Measurements from ENCODE around the gene KRT15.
A peak's percentile ranks its signal among the peaks of the same experiment; 100 is the strongest.

KRT15 gene

GRCh38 chr17:41534899-41535546, 16.3 kb upstream of the KRT15 start:
- H3K27me3 ChIP-seq (ENCODE audit: control insufficient read depth in 1 of 2, insufficient read depth in 1 of 2, low read length in 2 of 2), result peaks cover 0 to 31% of the 10 kb centered on the region in 2 experiments
- H4K8ac ChIP-seq (ENCODE audit: low read length), result no peak overlapping the region
- no peaks in the 10 kb centered on the region for H3K36me3 ChIP-seq (ENCODE audit: control insufficient read depth in 1 of 2, insufficient read depth in 2 of 2, low read depth in 1 of 2, low read length in 2 of 2)
- H3K18ac ChIP-seq (ENCODE audit: low read depth in 1 of 2, low read length in 2 of 2), result no peak overlapping the region
- H3K23ac ChIP-seq (ENCODE audit: low read length in 2 of 2), result no peak overlapping the region
- H3K9ac ChIP-seq (ENCODE audit: low read length), result no peak overlapping the region
- no peaks in the 10 kb centered on the region for H3K9me3 ChIP-seq (ENCODE audit: control insufficient read depth, low read length)
- peak overlapping the region in 1 of 2 experiments; percentile 19 for H2BK12ac ChIP-seq (ENCODE audit: low read length in 2 of 2)
- H4K91ac ChIP-seq (ENCODE audit: low read length), result peak overlapping the region; percentile 35
- no peaks in the 10 kb centered on the region for H3K79me1 ChIP-seq (replicated peaks; ENCODE audit: low read length, poor library complexity, severe bottlenecking)
- 88% methylated on average over 7 of the region's 7 CpGs for whole genome bisulfite sequencing
- H3K4me2 ChIP-seq (ENCODE audit: low read length, poor library complexity, severe bottlenecking), result no peak overlapping the region
- peak overlapping the region in 1 of 2 experiments; percentile 31 for H3K4ac ChIP-seq (ENCODE audit: low read depth in 1 of 2, low read length in 2 of 2)
- no peak overlapping the region for H2BK5ac ChIP-seq (ENCODE audit: low read depth, low read length, poor library complexity, severe bottlenecking)
- H3K4me1 ChIP-seq (ENCODE audit: control insufficient read depth, insufficient read depth, low read depth, low read length), result peaks cover 35% of the 10 kb centered on the region
- H3K4me3 ChIP-seq (ENCODE audit: insufficient read depth in 1 of 2, low read depth in 1 of 2, low read length in 2 of 2), result no peak overlapping the region
- peak overlapping the region; percentile 77 for H2BK15ac ChIP-seq (ENCODE audit: low read depth, poor library complexity, severe bottlenecking)
- no peak overlapping the region for H2BK120ac ChIP-seq (ENCODE audit: low read depth, low read length)
- no peak for DNase-seq
- H3K27ac ChIP-seq (ENCODE audit: low read length, poor library complexity, severe bottlenecking), result no peak overlapping the region
- no peak overlapping the region for H3K14ac ChIP-seq (ENCODE audit: low read length in 2 of 2)
- peak overlapping the region; percentile 30 for H2AK5ac ChIP-seq (ENCODE audit: low read length, severe bottlenecking)
- no peak overlapping the region for H2AFZ ChIP-seq (ENCODE audit: low read depth, low read length)

- Histone ChIP-seq H3K14ac (ENCODE audit: low read length in 2 of 2) (no peak overlapping the region), H3K4me1 (ENCODE audit: control insufficient read depth, insufficient read depth, low read depth, low read length) (peaks cover 34% of the 10 kb centered on the region), H3K9me3 (ENCODE audit: control insufficient read depth, low read length) (no peaks in the 10 kb centered on the region), H3K4me3 (ENCODE audit: insufficient read depth in 1 of 2, low read depth in 1 of 2, low read length in 2 of 2) (no peak overlapping the region), H3K4ac (ENCODE audit: low read depth in 1 of 2, low read length in 2 of 2) (no peak overlapping the region), H3K27me3 (ENCODE audit: control insufficient read depth in 1 of 2, insufficient read depth in 1 of 2, low read length in 2 of 2) (peaks cover 0 to 27% of the 10 kb centered on the region in 2 experiments), H3K36me3 (ENCODE audit: control insufficient read depth in 1 of 2, insufficient read depth in 2 of 2, low read depth in 1 of 2, low read length in 2 of 2) (no peaks in the 10 kb centered on the region), H2AK5ac (ENCODE audit: low read length, severe bottlenecking) (no peak overlapping the region), H3K79me1 (replicated peaks; ENCODE audit: low read length, poor library complexity, severe bottlenecking) (no peaks in the 10 kb centered on the region), H2AFZ (ENCODE audit: low read depth, low read length) (no peak overlapping the region), H2BK120ac (ENCODE audit: low read depth, low read length) (no peak overlapping the region), H2BK15ac (ENCODE audit: low read depth, poor library complexity, severe bottlenecking) (peak overlapping the region; percentile 58), H3K18ac (ENCODE audit: low read depth in 1 of 2, low read length in 2 of 2) (no peak overlapping the region), H4K91ac (ENCODE audit: low read length) (no peak overlapping the region), H3K4me2 (ENCODE audit: low read length, poor library complexity, severe bottlenecking) (no peak overlapping the region), H3K23ac (ENCODE audit: low read length in 2 of 2) (no peak overlapping the region), H3K9ac (ENCODE audit: low read length) (no peak overlapping the region), H4K8ac (ENCODE audit: low read length) (no peak overlapping the region), H2BK5ac (ENCODE audit: low read depth, low read length, poor library complexity, severe bottlenecking) (no peak overlapping the region), H2BK12ac (ENCODE audit: low read length in 2 of 2) (no peak overlapping the region), H3K27ac (ENCODE audit: low read length, poor library complexity, severe bottlenecking) (no peak overlapping the region)
- whole genome bisulfite sequencing, result 94% methylated on average over 6 of the region's 7 CpGs
- DNase-seq, result no peak
These were observed 14.9 kb upstream of the KRT15 start for GRCh38 chr17:41533613-41534012.

GRCh38 chr17:41532947-41533570, 14.4 kb upstream of the KRT15 start:
- H2BK120ac ChIP-seq (ENCODE audit: low read depth, low read length), result no peak overlapping the region
- no peak overlapping the region for H3K9ac ChIP-seq (ENCODE audit: low read length)
- no peak overlapping the region for H4K8ac ChIP-seq (ENCODE audit: low read length)
- H2BK5ac ChIP-seq (ENCODE audit: low read depth, low read length, poor library complexity, severe bottlenecking), result no peak overlapping the region
- H3K4me2 ChIP-seq (ENCODE audit: low read length, poor library complexity, severe bottlenecking), result no peak overlapping the region
- peaks cover 32% of the 10 kb centered on the region for H3K4me1 ChIP-seq (ENCODE audit: control insufficient read depth, insufficient read depth, low read depth, low read length)
- H4K91ac ChIP-seq (ENCODE audit: low read length), result peak overlapping the region; percentile 40
- H3K36me3 ChIP-seq (ENCODE audit: control insufficient read depth in 1 of 2, insufficient read depth in 2 of 2, low read depth in 1 of 2, low read length in 2 of 2), result no peaks in the 10 kb centered on the region
- H2AK5ac ChIP-seq (ENCODE audit: low read length, severe bottlenecking), result no peak overlapping the region
- H2BK15ac ChIP-seq (ENCODE audit: low read depth, poor library complexity, severe bottlenecking), result peak overlapping the region; percentile 58
- H3K27me3 ChIP-seq (ENCODE audit: control insufficient read depth in 1 of 2, insufficient read depth in 1 of 2, low read length in 2 of 2), result peaks cover 0 to 32% of the 10 kb centered on the region in 2 experiments
- no peak overlapping the region for H3K27ac ChIP-seq (ENCODE audit: low read length, poor library complexity, severe bottlenecking)
- H3K23ac ChIP-seq (ENCODE audit: low read length in 2 of 2), result no peak overlapping the region
- no peak overlapping the region for H3K18ac ChIP-seq (ENCODE audit: low read depth in 1 of 2, low read length in 2 of 2)
- no peaks in the 10 kb centered on the region for H3K9me3 ChIP-seq (ENCODE audit: control insufficient read depth, low read length)
- DNase-seq, result no peak
- WGBS, result 90% methylated on average over 8 of the region's 9 CpGs
- H3K79me1 ChIP-seq (replicated peaks; ENCODE audit: low read length, poor library complexity, severe bottlenecking), result no peaks in the 10 kb centered on the region
- no peak overlapping the region for H3K4me3 ChIP-seq (ENCODE audit: insufficient read depth in 1 of 2, low read depth in 1 of 2, low read length in 2 of 2)
- peak overlapping the region in 1 of 2 experiments; percentile 22 for H2BK12ac ChIP-seq (ENCODE audit: low read length in 2 of 2)
- H2AFZ ChIP-seq (ENCODE audit: low read depth, low read length), result no peak overlapping the region
- no peak overlapping the region for H3K4ac ChIP-seq (ENCODE audit: low read depth in 1 of 2, low read length in 2 of 2)
- H3K14ac ChIP-seq (ENCODE audit: low read length in 2 of 2), result no peak overlapping the region

- Histone ChIP-seq H3K4me3 (ENCODE audit: insufficient read depth in 1 of 2, low read depth in 1 of 2, low read length in 2 of 2) (no peak overlapping the region), H4K8ac (ENCODE audit: low read length) (no peak overlapping the region), H3K4me2 (ENCODE audit: low read length, poor library complexity, severe bottlenecking) (no peak overlapping the region), H3K9ac (ENCODE audit: low read length) (no peak overlapping the region), H3K14ac (ENCODE audit: low read length in 2 of 2) (no peak overlapping the region), H2AFZ (ENCODE audit: low read depth, low read length) (no peak overlapping the region), H2BK15ac (ENCODE audit: low read depth, poor library complexity, severe bottlenecking) (no peak overlapping the region), H3K4ac (ENCODE audit: low read depth in 1 of 2, low read length in 2 of 2) (peak overlapping the region in 1 of 2 experiments; percentile 9), H2BK120ac (ENCODE audit: low read depth, low read length) (no peak overlapping the region), H3K36me3 (ENCODE audit: control insufficient read depth in 1 of 2, insufficient read depth in 2 of 2, low read depth in 1 of 2, low read length in 2 of 2) (no peaks in the 10 kb centered on the region), H3K23ac (ENCODE audit: low read length in 2 of 2) (no peak overlapping the region), H2AK5ac (ENCODE audit: low read length, severe bottlenecking) (no peak overlapping the region), H3K4me1 (ENCODE audit: control insufficient read depth, insufficient read depth, low read depth, low read length) (peaks cover 38% of the 10 kb centered on the region), H3K9me3 (ENCODE audit: control insufficient read depth, low read length) (no peaks in the 10 kb centered on the region), H3K18ac (ENCODE audit: low read depth in 1 of 2, low read length in 2 of 2) (no peak overlapping the region), H2BK5ac (ENCODE audit: low read depth, low read length, poor library complexity, severe bottlenecking) (no peak overlapping the region), H3K79me1 (replicated peaks; ENCODE audit: low read length, poor library complexity, severe bottlenecking) (peaks cover 2% of the 10 kb centered on the region), H3K27me3 (ENCODE audit: control insufficient read depth in 1 of 2, insufficient read depth in 1 of 2, low read length in 2 of 2) (peaks cover 0 to 36% of the 10 kb centered on the region in 2 experiments), H2BK12ac (ENCODE audit: low read length in 2 of 2) (no peak overlapping the region), H3K27ac (ENCODE audit: low read length, poor library complexity, severe bottlenecking) (no peak overlapping the region), H4K91ac (ENCODE audit: low read length) (no peak overlapping the region)
- WGBS, result 71% methylated on average over 1 of the region's 1 CpG
- DNase-seq, result no peak
These were observed 13.3 kb upstream of the KRT15 start for GRCh38 chr17:41531993-41532392.
